ENCODE measurements around the gene TRRAP. TPM values are rescaled to one million over a fixed set of nuclear protein-coding genes. Genes with fewer than 3 reads are reported as not detected.

The TRRAP gene
- polyA plus RNA-seq, 10 donors = 19.1 to 30.0 (median 22.2) TPM

DNA sequence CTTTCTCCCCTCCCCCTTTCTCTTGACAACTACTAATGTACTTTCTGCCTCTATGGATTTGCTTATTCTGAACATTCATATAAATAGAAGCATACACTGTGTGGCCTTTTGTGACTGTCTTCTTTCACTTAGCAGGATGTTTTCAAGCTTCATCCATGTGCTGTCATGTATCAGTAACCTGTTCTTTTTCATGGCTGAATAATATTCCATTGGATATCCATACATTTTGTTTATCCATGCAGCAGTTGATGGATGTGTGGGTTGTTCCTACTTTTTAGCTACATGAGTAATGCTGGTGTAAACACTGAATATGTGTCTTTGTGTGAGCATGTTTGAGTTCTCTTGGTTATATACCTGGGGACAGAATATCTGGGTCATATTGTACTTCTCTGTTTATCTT is 107.6 kb downstream of the TRRAP start:
- no peak for DNase-seq

DNA sequence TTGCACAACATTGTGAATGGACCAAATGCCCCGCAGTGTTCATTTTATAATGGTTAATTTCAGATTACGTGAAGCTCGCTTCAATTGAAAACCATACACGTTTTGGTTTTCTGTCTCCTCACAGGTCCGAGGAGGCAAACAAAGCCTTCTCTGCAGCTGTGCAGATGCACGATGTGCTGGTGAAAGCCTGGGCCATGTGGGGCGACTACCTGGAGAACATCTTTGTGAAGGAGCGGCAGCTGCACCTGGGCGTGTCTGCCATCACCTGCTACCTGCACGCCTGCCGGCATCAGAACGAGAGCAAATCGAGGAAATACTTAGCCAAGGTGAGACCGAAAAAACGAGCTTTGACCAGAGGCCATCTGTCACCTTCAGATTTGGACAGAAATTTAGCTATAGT is 110.3 kb downstream of the TRRAP start:
- DNase-seq = no peak

DNA sequence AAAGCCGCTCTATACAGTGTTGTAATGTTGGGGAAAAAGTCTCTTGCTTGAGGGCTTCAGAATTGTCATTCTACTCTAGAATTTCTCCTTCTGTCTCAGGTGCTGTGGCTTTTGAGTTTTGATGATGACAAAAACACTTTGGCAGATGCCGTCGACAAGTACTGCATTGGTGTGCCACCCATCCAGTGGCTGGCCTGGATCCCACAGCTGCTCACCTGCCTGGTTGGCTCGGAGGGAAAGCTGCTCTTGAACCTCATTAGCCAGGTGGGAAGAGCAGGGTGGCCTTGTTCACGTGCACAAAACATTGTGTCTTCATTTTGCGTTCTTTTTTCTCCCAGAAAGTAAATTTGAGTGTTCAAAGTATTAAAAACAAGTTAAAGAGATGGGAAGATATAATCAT is 112.0 kb downstream of the TRRAP start:
- no peak for DNase-seq

DNA sequence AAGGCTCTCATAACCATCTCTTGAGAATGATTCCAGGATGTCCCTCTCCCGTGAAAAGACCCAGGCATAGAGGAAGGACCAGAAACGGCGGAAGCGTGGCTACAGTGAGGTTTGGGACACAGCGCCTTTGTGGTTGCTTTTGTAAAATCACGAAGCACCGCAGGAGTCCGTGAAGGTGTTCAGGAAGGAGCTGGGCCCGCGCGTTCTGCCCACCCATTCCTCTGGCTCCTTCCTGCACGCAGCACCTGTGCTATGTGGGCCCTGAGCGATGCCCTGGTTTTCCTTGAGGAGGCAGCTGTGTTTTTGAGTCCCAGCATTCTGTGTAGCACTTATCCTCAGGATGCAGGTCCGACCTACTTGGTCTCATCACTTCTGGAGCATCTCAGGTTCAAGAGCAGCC is 112.8 kb downstream of the TRRAP start:
- DNase-seq = no peak

DNA sequence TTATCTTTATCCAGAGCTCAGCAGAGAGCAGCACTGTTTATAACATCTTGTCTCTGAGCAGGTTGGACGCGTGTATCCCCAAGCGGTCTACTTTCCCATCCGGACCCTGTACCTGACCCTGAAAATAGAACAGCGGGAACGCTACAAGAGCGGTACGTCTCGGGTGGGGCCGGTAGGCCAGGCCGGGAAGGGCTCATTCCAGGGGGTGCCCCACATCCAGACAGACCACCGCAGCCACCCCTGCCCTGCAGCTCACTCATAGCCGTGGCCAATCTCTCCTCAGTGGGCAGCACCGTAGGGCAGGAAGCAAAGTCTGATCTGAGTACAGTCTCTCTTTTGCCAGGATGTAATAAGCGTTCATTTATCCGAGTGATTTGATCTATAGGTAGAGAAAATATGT is 113.7 kb downstream of the TRRAP start:
- DNase-seq = no peak

DNA sequence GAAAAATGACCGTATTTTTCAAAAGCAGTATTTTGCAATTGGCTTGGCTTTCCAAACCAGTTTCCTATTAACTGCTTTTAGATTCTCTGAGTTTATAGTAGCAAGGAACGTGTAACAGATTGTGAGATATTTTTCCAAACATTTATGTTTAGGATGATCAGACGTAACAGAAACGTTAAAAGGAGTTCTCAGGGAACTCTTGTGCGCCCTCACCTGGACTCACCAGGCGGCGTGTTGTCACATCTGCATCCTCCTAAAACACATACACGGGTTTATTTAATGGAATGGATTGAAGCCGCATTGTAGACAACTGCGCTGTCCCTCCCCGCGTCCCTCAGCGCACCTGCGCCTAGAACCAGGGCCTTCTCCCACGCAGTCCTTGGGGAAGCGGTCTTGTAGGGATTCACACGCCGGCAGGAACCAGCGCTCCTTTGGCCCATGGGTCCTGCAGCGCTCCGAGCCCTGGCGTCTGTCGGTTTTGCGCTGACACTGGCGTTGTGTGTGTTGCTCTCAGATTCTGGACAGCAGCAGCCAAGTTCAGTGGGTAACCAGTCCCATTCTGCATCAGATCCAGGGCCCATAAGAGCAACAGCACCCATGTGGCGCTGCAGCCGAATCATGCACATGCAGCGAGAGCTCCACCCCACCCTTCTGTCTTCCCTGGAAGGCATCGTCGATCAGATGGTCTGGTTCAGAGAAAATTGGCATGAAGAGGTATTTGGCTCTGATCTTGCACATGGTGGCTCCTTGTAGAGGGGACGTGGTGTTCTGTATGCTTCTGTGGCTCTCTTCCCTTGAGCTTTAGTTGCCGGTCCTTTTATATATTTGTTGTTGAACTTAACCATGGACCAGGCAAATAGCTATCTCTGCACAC is 114.9 kb downstream of the TRRAP start:
- DNase-seq = no peak

DNA sequence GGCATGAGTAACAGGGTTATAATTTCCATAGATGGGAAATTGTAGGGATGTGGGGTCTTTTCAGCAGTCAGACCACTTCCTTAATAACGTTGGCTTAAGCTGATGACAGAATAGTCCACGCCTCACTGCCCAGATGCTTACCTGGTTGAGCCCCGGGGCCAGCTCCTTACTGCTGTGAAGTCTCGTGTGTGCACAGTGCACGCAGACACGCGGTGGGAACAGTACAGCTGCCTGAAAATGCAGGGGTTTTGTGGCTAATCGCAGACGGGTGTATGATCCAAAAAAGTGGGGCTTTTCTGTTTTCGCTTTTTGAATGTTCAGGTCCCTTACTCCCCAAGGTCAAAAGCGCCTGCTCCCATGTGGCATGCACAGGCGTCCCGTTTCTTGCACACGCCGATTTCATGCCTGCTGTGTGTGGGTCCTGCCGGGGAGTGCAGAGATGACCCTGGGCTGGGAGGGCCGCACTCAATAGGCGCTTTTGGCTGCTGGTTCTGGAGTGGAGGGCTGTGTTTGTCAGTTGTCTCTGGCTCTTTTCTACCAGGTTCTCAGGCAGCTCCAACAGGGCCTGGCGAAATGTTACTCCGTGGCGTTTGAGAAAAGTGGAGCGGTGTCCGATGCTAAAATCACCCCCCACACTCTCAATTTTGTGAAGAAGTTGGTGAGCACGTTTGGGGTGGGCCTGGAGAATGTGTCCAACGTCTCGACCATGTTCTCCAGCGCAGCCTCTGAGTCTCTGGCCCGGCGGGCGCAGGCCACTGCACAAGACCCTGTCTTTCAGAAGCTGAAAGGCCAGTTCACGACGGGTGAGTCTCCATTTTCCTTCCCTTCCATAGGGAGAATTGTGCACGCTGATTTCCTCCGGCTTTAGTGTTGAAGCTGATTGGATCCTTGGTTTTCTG is 116.0 kb downstream of the TRRAP start:
- DNase-seq = no peak

GRCh38 chr7:98995111-98995510 is 116.8 kb downstream of the TRRAP start:
- no peak for DNase-seq

- DNase-seq = no peak
Measured at GRCh38 chr7:98995523-98996149, 117.3 kb downstream of the TRRAP start.

DNA sequence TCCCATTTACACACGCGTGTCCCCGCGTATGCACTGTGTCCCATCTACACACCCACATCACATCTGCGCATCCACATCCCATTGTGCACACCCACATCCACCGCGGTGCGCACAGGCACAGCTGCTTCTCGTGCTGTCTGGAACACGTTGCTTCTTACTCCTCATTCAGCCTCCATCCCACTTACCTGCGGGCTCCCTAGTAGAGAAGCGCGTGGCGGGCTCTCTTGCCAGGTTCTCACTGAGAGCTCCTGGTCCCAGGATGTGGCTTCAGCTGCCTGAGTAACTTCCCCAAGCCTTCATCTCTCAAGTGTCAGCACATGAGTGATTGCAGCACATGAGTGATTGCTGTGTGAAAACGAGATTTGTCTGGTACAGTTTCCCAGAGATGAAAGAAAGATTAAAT is 117.8 kb downstream of the TRRAP start:
- DNase-seq = no peak

- DNase-seq = peak in 2 of 3 donors; percentile 23 to 47
Measured at GRCh38 chr7:98997846-98998245, 119.5 kb downstream of the TRRAP start.

DNA sequence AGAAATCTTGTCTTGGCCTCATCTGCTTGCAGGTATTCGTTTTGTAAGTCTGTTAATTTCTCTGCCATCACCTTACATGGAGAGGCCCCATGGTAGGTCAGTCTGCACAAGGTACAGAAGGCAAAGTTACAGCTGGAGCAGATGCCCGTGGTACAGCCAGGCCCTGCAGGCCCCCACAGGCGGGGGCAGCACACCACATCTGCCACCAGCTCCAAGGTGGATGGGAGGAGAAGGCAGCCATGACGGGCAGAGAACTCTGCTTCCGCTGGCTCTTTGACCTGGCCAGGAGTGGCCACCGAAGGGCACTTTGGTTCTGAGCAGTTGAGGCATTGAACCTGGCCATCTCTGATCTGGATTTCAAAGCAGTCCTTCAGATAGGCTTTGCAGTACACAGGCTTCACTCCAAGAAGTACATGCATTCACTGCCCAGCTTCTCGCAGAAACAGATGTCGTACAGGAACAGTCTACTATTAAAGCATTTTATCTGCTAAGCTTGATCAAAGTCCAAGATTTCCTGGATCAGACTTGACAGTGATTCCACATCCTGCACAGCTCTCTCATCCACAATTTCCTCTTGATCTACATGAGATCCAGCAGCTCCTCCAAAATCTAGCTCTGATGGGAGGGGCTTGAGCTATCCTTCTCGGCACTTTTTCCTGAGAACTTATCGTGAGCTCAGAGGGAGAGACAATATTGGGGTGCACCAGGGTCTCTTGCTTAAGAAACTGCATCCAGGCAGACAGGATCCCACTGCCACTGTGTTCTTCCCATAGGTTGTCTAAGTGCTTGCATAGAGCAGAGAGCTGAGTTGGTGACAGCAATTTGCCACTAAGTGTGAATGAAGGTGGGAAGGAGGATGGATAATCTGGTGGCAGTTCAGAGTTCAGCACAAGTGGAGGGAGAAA is 120.7 kb downstream of the TRRAP start:
- peak in 2 of 3 donors; percentile 18 to 43 for DNase-seq

- DNase-seq = no peak
Measured at GRCh38 chr7:99000196-99000903, 122.0 kb downstream of the TRRAP start.

DNA sequence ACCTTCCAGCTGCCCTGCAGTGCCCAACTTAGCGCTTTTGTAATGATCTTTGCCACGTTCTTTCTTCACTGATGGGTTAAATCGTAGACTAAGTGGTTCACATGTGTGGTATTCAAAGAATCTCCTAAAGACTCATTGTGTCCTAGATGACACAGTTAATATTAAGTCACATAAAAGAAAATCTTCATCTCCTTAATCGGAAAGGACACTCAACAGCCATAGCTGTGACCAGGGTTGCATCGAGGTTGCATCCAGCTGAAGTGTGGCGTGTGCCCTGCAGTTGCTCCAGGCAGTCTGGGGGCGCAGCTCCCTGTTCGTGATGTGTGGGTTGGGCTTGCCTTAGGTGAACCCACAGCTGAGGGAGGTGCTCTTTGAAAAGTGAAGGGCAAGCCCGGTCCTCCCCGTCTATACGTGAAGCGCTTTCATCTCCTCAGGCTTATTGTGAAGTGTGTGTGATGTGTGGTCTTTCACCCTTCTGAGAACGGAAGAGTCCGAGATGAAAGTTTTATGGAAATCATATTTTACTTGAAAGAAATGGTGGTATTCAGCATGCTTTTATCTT is 122.7 kb downstream of the TRRAP start:
- no peak for DNase-seq

DNA sequence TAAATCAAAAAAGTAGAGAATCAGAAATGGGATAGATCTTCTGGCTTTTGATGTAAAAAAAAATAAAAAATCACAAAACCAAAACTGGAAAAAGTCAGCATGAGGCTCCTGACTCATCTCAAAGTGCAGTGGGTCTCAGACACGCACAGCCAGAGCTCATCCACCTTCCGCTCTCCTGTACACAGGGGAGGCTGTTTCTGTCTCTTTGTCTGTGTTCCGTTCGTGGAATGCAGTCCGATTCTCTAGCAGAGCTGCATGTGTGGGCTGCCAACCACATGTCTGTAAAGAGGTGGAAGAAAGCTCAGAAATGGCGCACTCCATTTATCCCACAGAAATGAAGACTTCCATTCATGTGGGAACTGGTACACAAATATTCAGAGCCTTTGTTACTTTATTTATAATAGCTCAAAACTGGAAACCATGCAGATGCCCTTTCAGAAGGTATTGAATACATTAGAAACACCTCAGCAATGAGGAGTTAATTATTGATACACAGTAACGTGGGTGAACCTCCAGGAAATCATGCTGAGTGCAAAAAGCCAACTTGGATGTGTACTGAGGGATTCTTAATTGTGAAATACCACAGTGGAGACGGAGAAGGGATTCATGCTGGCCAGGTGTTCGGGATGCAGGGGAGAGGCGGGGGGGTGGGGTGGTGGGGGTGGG is 123.3 kb downstream of the TRRAP start:
- DNase-seq = no peak

- DNase-seq = no peak
Measured at GRCh38 chr7:99002148-99002826, 124.0 kb downstream of the TRRAP start.

GRCh38 chr7:99002827-99003212 is 124.5 kb downstream of the TRRAP start:
- DNase-seq = no peak

- no peak for DNase-seq
Measured at GRCh38 chr7:99003419-99003818, 125.1 kb downstream of the TRRAP start.

DNA sequence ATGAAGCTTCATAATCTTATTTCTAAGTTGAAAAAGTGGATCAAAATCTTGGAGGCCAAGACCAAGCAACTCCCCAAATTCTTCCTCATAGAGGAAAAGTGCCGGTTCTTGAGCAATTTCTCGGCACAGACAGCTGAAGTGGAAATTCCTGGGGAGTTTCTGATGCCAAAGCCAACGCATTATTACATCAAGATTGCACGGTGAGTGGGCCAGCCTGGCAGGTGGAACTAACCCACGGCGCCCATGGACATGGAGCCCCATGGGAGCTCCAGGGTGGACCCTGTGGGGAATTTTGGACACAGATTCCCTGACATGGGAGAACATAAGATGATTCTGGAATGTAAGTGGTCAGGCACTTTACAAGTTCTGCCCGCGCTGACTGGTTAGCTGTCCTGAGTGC is 125.9 kb downstream of the TRRAP start:
- DNase-seq = no peak
